ENCODE data around the gene OCA2.

DNA sequence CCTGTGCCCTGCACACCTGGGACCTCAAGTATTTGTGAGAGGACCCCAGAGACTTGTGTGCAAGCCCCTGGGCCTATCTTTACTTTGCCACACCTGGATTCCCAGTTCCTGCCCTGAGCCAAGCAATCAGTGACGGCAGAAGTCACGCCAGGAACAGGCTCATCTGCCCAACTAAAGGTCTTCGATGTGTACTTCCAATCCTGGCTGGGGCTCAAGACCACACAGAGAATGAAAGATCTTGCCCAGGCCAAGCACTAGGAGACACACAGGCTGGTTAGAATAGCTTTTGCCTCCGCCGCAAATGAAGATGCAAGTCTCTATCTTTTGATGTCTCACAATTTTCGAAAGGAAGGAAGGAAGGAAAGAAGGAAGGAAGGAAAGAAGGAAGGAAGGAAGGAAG is 228.8 kb downstream of the OCA2 start:
- TF ChIP-seq POLR2A (IDR thresholded peaks at IDR 0.05): no peak
- TF ChIP-seq, protein P1, sequence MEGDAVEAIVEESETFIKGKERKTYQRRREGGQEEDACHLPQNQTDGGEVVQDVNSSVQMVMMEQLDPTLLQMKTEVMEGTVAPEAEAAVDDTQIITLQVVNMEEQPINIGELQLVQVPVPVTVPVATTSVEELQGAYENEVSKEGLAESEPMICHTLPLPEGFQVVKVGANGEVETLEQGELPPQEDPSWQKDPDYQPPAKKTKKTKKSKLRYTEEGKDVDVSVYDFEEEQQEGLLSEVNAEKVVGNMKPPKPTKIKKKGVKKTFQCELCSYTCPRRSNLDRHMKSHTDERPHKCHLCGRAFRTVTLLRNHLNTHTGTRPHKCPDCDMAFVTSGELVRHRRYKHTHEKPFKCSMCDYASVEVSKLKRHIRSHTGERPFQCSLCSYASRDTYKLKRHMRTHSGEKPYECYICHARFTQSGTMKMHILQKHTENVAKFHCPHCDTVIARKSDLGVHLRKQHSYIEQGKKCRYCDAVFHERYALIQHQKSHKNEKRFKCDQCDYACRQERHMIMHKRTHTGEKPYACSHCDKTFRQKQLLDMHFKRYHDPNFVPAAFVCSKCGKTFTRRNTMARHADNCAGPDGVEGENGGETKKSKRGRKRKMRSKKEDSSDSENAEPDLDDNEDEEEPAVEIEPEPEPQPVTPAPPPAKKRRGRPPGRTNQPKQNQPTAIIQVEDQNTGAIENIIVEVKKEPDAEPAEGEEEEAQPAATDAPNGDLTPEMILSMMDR (IDR thresholded peaks at IDR 0.05): no peak
